Kasumi-1 (cell line): ENCODE data around the gene TRIOBP.
"Not testable (repeated sequence)": the region's sequence is repeated elsewhere in the genome, so short reads cannot be mapped to it uniquely, and the experiment has no call there.

Source experiments
- DNase-seq, 2 experiments: peaks; one replicate each; lab custom pipeline; 2025; lab: John Stamatoyannopoulos, UW

Gene TRIOBP

DNA sequence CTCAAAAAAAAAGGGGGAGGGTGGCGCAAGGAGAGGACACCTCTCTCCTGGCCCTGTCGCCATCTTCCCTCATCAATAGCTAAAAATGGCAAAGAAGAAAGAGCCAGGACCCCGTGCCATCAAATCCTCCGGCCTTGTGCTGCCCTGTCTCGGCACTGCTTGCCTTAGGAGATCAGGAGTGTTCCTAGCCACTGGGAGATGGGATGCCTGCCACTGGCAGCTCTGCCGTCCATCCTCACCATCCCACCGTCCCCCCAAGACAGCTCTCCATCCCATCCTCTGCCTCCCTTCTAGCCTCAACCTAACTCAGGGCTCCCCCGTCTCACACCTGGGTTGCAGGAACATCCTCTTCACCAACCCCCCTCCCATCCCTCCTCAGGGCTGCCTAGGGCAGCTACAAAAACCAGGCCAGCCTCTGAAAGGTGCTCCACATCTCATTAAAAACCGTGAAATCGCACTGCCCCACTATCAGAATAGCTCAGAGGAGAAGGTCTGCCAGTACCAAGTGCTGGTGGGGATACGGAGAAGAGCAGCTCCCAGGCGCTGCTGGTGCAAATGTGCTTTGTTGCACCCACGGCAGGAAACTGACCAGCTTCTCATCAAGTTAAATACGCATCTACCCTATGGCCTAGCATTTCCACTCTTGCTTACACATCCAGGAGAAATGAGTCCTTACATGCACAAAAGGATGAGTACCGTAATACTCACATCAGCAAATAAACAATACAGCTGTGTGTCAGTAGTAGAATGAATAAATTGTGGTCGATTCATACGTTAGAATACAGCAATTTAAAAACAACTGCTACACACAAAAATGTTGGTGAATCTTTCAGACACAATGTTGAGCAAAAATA lies 79.2 kb downstream of the TRIOBP start:
- no peak for DNase-seq

GRCh38 chr22:37776639-37777005 lies 79.8 kb downstream of the TRIOBP start:
- DNase-seq: no peak

DNA sequence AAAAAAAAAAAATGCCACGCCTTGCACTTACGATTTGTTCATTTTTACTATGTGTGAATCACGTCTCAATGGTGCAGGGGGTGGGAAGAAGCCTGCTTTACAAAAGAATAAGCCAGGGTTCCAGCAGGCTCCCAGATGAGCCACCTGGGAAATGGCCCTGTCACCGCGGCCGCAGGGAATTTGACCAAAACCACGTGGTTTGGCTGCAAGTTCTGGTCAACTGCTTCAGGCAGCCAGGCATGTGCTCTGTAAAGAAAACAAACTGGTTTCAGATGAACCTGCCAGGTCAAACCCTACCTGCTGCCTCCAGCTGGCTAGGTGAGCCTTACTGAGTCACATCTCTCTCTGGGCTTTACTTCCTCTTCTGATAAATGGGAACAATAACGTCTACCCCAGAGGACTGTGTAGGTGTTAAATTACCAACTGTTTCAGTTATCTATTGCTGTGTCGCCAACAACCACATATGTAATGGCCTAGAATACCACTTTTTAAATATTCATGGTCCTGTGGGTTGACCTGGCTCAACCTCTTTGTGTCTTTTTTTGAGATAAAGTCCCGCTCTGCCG lies 80.4 kb downstream of the TRIOBP start:
- peak; percentile 5 to 18 for DNase-seq

- DNase-seq: no peak
These were observed 81.6 kb downstream of the TRIOBP start for GRCh38 chr22:37778370-37779009.

GRCh38 chr22:37781434-37782059 lies 84.7 kb downstream of the TRIOBP start:
- DNase-seq: peak; percentile 10 to 13

DNA sequence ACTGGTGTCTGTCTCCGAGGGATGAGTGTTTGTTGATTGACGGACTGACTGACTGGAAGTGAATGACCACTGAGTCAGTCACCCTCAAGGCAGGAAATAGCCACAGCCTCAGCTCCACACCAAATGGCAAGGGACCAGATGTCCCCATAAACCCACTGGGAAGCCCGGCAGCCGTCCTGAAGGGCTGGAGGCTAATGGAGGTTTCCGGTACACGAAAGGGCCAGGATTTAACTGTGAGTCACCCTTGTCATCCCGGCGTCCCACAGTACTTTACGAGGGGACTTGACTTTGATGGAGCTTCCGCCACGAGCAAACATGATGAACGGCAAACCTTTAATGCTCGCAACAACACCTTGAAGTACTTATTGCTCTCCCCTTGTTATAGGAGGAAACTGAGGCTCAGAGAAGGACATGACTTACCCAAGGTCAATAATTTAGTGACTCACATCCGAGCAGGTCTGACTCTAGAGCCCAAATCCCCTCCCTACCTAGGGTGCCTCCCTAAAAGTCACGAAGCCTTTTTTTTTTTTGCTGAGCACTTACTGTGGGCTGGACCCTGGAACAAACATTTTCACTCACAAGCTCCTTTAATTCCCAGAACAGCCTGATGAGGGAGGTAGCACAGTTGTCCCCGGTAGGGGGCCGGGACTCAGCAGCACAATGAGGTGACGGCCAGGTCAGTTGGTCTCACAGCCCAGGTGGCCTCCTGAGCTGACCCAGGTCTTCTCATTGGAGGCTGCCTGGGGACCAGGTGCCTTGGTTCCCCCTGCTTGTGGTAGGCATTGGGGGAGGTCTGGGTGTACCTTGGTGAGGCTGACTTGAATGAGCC lies 85.7 kb downstream of the TRIOBP start:
- DNase-seq: no peak

GRCh38 chr22:37784829-37785495 lies 88.1 kb downstream of the TRIOBP start:
- no peak for DNase-seq

DNA sequence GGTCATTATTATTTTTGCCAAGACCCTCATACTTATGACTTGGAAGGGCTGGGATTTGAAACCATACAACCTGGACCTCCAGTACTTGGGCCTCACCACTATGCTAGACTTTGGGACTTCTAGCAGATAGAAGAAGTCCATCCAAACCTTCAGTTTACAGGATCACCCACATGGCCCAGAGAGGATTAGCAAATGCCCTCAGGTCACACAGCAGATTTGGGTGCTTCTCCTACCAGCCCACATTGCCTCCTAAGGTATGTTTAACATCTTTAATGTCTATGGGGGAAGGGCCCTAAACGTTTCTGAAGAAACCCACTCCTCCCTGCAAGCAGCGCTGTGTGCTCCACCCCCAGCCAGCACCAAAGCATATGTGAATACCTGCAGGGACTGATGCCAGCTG lies 93.4 kb downstream of the TRIOBP start:
- no peak for DNase-seq

- no peak for DNase-seq
These were observed 95.6 kb downstream of the TRIOBP start for GRCh38 chr22:37792494-37792893.

GRCh38 chr22:37794376-37794775 lies 97.5 kb downstream of the TRIOBP start:
- no peak for DNase-seq

GRCh38 chr22:37796079-37796478 lies 99.2 kb downstream of the TRIOBP start:
- DNase-seq: no peak

DNA sequence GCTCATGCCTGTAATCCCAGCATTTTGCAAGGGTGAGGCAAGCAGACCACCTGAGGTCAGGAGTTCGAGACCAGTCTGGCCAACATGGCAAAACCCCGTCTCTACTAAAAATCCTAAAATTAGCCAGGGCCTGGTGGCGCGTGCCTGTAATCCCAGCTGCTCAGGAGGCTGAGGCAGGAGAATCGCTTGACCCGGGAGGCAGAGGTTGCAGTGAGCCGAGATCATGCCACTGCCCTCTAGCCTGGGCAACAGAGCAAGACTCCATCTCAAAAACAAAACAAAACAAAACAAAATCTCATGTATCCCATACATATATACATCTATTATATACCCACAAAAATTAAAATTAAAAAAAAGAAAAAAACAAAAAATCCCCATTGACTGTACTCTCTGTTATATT lies 100.4 kb downstream of the TRIOBP start:
- DNase-seq: not testable (repeated sequence)

DNA sequence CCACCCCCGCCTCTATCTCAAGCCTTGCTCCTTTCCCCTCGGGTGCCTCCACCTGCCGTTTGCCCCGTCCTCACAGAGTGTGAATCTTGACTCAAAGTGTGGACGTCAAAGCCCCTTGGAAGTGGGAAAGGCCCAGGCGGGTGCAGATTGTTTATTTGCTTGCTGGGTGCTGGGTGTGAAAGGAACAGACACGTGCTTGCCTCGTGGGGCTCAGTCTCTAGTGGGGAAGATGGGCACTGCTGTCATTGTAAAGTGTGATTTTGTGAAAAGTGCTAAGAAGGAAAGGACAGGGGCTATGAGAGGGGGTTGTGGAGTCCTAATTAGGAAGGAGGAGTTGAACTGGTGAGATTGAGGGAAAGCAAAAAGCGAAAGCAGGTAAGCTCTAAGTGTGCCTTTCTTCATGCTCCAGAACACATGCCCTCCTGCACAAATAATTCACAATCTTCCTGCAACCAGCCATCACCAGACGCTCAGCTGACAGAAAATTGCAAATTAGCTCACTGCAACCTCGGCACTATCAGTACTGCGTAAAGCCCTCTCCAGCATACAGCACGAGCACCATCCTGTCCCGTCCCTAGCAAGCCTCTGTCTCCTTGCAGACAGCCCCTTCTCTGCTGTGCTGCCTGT lies 101.1 kb downstream of the TRIOBP start:
- no peak for DNase-seq

DNA sequence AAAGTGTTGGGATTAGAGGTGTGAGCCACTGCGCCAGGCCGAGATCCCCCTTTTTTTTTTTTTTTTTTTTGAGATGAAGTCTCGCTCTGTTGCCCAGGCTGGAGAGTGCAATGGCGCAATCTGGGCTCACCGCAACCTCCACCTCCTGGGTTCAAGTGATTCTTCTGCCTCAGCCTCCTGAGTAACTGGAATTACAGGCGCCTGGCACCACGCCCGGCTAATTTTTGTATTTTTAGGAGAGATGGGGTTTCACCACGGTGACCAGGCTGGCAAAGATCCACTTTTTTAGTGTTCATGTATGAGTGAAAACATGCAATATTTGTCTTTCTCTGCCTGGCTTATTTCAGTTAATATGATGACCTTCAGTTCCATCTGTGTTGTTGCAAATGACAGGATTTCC lies 103.1 kb downstream of the TRIOBP start:
- DNase-seq: not testable (repeated sequence)

GRCh38 chr22:37801946-37802309 lies 105.1 kb downstream of the TRIOBP start:
- DNase-seq: peak; percentile 17 to 27

GRCh38 chr22:37802310-37803194 lies 105.7 kb downstream of the TRIOBP start:
- peak; percentile 68 to 83 for DNase-seq

DNA sequence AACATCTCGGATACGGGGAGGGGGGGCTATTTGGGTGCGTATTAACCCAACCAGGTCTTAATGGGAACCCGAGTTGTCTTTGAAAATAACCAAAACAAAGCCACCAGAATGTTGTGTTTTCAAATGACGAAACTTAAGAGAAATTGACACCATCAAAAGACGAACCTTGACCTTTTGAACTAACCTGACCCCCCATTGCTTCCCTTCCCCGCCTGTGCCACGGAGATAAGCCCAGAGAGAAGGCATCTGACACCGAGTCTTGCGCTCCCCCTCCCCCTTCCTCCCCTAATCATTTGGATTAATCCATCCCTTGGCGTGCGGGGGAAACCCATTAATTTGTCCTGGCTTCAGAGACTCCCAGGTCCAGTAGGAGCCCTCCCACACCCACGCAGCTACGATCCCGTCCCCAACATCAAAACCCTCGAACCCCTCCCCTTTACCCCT lies 106.4 kb downstream of the TRIOBP start:
- DNase-seq: no peak

GRCh38 chr22:37803639-37804351 lies 106.9 kb downstream of the TRIOBP start:
- no peak for DNase-seq

DNA sequence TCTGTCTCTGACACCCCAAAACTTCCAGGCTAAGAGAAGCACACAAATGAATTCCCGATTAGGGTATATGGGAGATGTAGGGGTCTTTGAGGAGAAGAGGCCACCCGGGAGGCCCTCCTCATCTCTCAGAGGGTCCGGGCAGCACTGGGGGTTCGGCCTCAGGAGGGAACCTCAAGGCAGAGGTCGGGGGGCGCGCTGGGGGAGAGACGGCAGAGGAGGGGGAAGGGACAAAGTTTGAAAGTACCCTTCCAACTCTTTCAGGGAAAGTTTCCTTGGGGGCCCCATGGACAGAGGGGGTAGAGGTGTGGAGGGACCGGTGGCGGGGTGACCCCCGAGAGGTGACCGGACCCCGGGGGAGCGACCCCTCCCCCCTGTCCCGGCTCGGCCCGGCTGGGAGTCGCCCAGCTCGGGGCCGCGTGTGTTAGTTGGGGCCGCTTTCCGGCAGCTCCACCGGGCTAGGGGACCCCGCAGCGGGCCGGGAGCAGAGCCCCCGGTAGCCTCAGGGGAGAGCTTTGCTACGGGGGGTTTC lies 107.6 kb downstream of the TRIOBP start:
- DNase-seq: no peak
